NCI-H187 treated with DMSO at 0.1 percent for 48 hours (cell line): ENCODE measurements around the gene DNAH5.
A peak's percentile ranks its signal among the peaks of the same experiment; 100 is the strongest.
"Not testable (repeated sequence)": the region's sequence is repeated elsewhere in the genome, so short reads cannot be mapped to it uniquely, and the experiment has no call there.

Source experiments
- DNase-seq: peaks from one replicate; lab custom pipeline; 2025; lab: John Stamatoyannopoulos, UW

DNAH5 gene

DNA sequence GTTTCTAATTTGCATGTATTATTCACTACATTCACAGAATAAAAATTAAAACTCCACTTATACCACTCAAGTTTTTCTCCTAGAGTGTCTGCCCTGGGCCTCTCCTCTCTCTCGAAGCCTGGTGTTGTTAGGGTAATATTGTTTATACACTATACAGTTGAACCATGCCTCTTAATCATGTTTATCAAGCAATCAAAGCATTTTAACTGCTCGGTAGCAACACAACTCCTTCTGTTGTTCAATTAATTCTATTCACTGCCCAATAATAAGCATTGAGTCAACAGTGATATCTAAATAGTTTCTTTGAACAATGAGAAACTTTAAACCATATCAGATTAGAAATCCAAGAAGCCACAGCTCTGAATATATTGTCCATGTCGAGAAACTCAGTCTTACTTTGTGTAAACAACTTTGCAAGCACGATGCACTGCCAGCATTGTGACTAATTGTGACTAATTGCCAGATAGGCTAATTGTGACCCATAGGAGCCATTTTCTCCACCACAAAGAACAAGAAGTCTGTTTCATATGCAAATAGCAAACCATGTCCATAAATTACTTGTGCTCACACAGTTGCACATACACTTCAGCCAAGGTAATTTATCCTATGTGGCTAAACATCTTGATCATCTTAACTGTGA is at the start of gene DNAH5:
TSS of gene DNAH5 (minus strand) at position 129 of the 640 bp plus-strand sequence. CDS start 250 bp downstream, outside the sequence.
- DNase-seq = no peak

GRCh38 chr5:13993926-13994325 is 49.4 kb upstream of the DNAH5 start:
- no peak for DNase-seq

GRCh38 chr5:13992795-13993194 is 48.3 kb upstream of the DNAH5 start:
- DNase-seq = no peak

- DNase-seq = no peak
Observed at GRCh38 chr5:13991365-13991764, 46.9 kb upstream of the DNAH5 start.

- no peak for DNase-seq
Observed at GRCh38 chr5:13990896-13991295, 46.4 kb upstream of the DNAH5 start.

GRCh38 chr5:13989832-13990231 is 45.3 kb upstream of the DNAH5 start:
- no peak for DNase-seq

DNA sequence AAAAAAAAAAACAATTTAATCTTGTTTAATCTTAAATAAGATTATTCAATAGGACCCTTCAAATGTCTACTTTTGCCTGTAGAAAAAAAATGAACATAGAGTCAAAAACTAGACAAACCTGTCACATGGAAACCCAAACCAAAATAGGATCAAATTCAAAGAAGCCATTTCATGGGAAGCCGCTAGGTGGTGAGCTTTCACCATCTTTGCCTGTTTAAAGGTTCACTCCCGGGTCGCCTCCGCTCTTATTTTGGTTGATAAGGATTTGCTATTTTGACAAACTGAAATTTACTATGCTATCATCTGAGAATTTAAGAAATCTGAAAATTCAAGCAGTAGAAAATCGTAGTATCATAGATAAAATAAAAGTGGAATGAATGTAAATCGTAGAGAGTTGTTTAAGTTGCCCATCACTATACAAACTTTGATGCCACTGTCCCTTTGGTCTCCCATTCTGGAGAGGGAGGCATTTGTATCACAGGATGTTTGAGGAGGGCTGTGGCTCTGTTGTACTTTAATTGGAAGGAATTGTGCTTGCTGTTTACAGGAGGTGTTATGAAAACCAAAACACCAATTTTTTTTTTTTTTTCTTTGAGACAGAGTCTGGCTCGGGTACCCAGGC is 43.5 kb upstream of the DNAH5 start:
- peak; percentile 15 for DNase-seq

DNA sequence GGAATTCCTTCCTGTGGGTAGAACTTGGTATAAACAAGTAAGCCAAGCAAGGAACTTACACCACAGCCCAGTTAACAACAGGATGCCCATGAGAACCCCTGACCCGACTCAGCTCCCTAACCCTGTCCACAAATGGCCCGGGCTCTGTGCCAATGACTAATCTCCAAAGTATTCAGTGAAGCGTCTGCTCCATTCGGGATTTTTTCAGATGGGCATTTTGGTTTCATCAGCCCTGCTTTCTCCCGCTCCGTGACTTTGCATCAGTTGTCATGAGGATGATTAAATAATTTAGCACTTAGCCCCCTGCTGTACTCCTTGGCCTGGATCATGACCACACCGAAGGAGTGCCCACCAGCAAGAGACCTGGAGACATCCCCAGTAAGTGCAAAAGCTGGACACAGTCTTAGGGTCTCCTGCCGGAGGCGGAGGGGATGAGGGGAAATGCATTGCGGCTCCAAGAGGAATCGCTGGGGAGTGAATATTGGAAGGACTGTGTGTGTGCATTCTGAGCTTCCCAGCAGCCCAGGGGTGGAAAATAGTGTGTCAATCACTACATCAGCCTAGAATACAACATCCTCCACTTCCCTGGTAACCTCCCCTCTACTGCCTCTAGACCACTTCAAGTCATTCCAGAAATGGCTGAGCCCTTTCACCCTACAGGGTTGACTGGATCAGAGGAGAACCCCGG is 41.4 kb upstream of the DNAH5 start:
- no peak for DNase-seq

- not testable (repeated sequence) for DNase-seq
Observed at GRCh38 chr5:13984888-13985287, 40.4 kb upstream of the DNAH5 start.

GRCh38 chr5:13976867-13977830 is 32.7 kb upstream of the DNAH5 start:
- peak; percentile 20 for DNase-seq

DNA sequence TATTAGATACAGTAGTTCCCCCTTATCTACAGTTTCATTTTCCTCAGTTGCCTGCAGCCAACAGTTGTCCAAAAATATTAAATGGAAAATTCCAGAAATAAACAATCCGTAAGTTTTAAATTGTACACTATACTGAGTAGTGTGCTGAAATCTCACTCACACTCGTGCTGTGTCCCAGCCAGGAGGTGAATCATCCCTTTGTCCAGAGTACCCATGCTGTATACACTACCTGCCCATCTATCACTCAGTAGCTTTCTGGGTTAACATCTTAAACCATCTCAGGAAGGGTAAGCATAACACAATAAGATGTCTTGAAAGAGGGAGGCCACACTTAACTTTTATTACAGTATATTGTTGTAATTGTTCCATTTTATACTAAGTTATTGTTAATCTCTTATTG is 31.7 kb upstream of the DNAH5 start:
- no peak for DNase-seq

DNA sequence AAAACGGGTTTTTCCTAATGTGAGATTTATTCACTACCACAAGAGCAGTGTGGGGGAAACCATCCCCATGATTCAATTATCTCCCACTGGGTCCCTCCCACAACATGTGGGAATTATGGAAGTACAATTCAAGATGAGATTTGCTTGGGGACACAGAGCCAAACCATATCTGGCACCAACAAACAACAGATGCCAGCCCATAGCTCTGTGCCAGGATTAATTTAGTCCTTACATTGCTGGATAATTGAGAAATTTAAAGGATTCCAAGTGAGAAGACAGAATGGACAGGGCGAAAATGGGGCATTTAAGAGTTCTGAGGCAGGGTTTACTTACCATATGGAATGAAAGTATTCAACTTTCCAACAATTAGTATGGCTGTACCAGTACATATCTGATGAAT is 30.8 kb upstream of the DNAH5 start:
- DNase-seq = no peak

GRCh38 chr5:13973724-13974123 is 29.2 kb upstream of the DNAH5 start:
- DNase-seq = no peak

DNA sequence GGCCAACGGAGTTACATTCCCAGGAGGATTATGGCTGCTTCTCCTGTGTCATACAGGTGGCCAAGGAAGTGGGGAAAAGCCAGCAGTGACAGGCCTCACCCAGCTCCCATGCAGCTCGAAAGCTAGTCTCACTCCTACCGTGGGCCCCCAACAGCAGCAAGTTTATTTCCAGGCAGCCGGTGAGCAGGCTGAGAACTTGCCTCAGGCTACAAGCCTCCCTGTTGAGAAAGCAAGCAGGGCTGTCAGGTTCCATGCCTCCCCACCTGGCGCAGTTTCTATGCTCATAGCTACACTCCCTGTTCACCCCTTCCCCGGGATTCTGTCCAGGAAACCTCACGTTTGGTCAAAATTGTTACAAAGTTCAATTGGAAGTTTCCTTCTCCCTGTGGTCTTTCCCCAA is 27.5 kb upstream of the DNAH5 start:
- no peak for DNase-seq

- peak; percentile 72 for DNase-seq
Observed at GRCh38 chr5:13957032-13957645, 12.7 kb upstream of the DNAH5 start.

- no peak for DNase-seq
Observed at GRCh38 chr5:13956471-13956870, 12.0 kb upstream of the DNAH5 start.

GRCh38 chr5:13955896-13956295 is 11.4 kb upstream of the DNAH5 start:
- DNase-seq = no peak

- no peak for DNase-seq
Observed at GRCh38 chr5:13946111-13946510, 1.6 kb upstream of the DNAH5 start.

DNA sequence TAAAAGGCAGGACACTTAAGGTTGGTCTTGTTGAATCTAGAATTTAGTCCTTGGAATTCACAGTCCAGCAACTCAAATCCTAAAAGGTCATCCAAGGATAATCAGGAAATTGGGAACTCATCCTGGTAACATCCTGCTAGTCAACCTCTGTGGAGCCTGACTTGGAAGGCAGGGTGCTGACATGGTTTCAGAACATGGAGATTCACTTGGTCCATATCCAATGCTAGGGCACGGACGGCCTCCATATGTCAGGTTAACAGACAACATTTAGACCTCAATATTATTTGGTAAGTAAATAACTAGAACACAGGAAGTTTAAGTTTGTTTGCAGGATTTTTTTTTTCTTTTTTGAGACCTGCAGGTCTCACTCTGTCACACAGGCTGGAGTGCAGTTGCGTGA is 783 bp upstream of the DNAH5 start:
- no peak for DNase-seq

DNA sequence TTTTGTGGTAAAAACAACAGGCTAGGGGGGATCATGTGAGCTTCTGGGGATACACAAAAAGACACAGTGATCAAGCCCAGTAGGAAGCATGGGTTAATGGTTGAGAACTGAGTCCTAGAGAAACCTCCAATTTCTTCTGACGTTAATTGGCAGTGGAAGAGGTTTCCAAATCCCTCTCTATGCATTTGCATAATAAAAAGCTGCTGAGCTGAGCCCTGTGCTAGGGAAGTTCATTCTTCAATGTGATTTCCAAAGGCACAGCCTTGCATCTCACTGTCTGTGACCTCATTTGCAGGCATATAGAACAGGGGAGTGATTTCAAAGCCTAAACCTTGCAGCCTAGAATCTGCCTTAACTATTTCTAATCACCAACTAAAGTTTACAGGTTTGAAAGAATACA is 812 bp downstream of the DNAH5 start:
- DNase-seq = no peak

DNA sequence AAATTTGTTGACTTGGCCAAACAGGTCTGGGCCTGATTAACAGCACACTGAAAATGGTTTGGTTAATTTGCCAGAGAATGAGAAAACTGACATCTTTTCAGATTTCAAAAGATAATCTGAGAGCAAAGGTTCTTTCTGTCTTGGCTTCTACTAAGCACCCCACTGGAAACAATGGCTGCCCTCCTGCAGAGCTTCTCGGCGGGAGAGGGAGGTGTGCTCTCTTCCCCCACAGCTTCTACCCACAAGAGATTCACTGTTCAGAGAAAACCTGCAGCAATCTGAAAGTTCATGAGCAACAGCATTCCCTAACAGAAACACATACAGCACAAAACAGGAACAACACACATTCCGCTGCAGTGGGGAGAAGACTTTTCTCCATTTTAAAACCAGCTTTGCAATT is 3.0 kb downstream of the DNAH5 start:
- no peak for DNase-seq

DNA sequence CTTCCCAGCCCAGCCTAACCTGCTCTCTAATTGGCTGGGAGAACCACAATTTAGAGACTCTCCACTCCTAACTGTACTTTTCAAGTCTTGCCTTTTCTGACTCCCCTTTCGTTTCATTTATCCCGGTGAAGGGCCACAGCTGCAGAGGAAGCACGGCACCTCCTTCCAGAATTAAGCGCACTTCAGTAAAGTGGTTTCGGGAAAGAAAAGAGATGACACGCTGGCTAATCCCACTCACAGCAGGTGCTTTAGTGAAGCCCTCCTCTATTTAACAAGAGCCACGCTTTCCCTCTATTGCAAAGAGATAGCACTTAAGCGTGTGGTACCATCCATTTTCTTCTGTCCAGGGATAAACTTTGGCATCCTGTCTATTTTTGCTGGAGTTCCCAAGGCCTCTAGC is 4.8 kb downstream of the DNAH5 start:
- DNase-seq = peak; percentile 94
